ENCODE results near the gene VPS35. TPM values are rescaled to one million over a fixed set of nuclear protein-coding genes. Genes with fewer than 3 reads are reported as not detected.

Gene VPS35
- total and polyA plus RNA-seq, 2 of the 13 experiments (the other 11 are each of a cell fraction or from before 2014, with no cell fraction given) = 30.7 to 136 TPM

GRCh38 chr16:46688654-46689364, at the start of gene VPS35 (continued):
- TF ChIP-seq PHF5A (CRISPR knock-in tag; IDR thresholded peaks at IDR 0.05; ENCODE audit: low read depth, unreplicated experiment) = no peak
- peak; percentile 18; the same call in 1 of the 2 replicates for TF ChIP-seq ARNTL (CRISPR knock-in tag; IDR thresholded peaks at IDR 0.05)
- peak; percentile 87 for TF ChIP-seq KDM5A (IDR thresholded peaks at IDR 0.05; ENCODE audit: borderline replicate concordance, low read length)
- TF ChIP-seq ZNF3 (CRISPR knock-in tag; IDR thresholded peaks at IDR 0.05) = peak; percentile 50; the same call in 1 of the 2 replicates
- no peak for TF ChIP-seq MED13 (CRISPR knock-in tag; IDR thresholded peaks at IDR 0.05)
- TF ChIP-seq ZNF883 (CRISPR knock-in tag; IDR thresholded peaks at IDR 0.05; ENCODE audit: not compliant biosample characterization) = peak; percentile 57
- peak; percentile 83 for TF ChIP-seq ZNF788 (CRISPR knock-in tag; IDR thresholded peaks at IDR 0.05; ENCODE audit: borderline replicate concordance)
- TF ChIP-seq TERF1 (CRISPR knock-in tag; IDR thresholded peaks at IDR 0.05) = no peak
- TF ChIP-seq NR2C2 (CRISPR knock-in tag; IDR thresholded peaks at IDR 0.05; ENCODE audit: borderline replicate concordance) = peak; percentile 47
- TF ChIP-seq ZFP90 (CRISPR knock-in tag; IDR thresholded peaks at IDR 0.05; ENCODE audit: borderline replicate concordance) = peak; percentile 83; the same call in 1 of the 2 replicates
- TF ChIP-seq SALL2 (CRISPR knock-in tag; IDR thresholded peaks at IDR 0.05) = peak; percentile 88
- TF ChIP-seq TBX2 (CRISPR knock-in tag; IDR thresholded peaks at IDR 0.05; ENCODE audit: borderline replicate concordance) = peak; percentile 35
- TF ChIP-seq ZFP41 (CRISPR knock-in tag; IDR thresholded peaks at IDR 0.05; ENCODE audit: borderline replicate concordance) = peak; percentile 89
- no peak for TF ChIP-seq TOPORS (CRISPR knock-in tag; IDR thresholded peaks at IDR 0.05)
- TF ChIP-seq TIGD3 (CRISPR knock-in tag; IDR thresholded peaks at IDR 0.05; ENCODE audit: borderline replicate concordance) = no peak; the same call in 1 of the 2 replicates
- TF ChIP-seq PCBP2 (optimal IDR thresholded peaks at IDR 0.05; ENCODE audit: low read depth, low read length, poor library complexity, severe bottlenecking) = no peak
- TF ChIP-seq ZNF597 (CRISPR knock-in tag; IDR thresholded peaks at IDR 0.05) = peak; percentile 75; the same call in 1 of the 2 replicates
- peak; percentile 9 for TF ChIP-seq ZNF614 (CRISPR knock-in tag; IDR thresholded peaks at IDR 0.05; ENCODE audit: borderline replicate concordance)
- no peak for TF ChIP-seq SMC3 (IDR thresholded peaks at IDR 0.05; ENCODE audit: low read length)
- no peak for TF ChIP-seq ELF4 (CRISPR knock-in tag; IDR thresholded peaks at IDR 0.05; ENCODE audit: borderline replicate concordance)
- no peak for TF ChIP-seq NFRKB (IDR thresholded peaks at IDR 0.05)
- TF ChIP-seq SOX5 (CRISPR knock-in tag; IDR thresholded peaks at IDR 0.05; ENCODE audit: borderline replicate concordance) = peak; percentile 20; the same call in 1 of the 2 replicates
- no peak for TF ChIP-seq MBD4 (IDR thresholded peaks at IDR 0.05; ENCODE audit: borderline replicate concordance, low read length)
- TF ChIP-seq THAP7 (CRISPR knock-in tag; IDR thresholded peaks at IDR 0.05) = peak; percentile 9; the same call in 1 of the 2 replicates
- peak; percentile 77 for TF ChIP-seq TFE3 (CRISPR knock-in tag; IDR thresholded peaks at IDR 0.05)
